Measurements from ENCODE around the gene ALG14. TPM values are rescaled to one million over a fixed set of nuclear protein-coding genes. Genes with fewer than 3 reads are reported as not detected.

The ALG14 gene
- polyA plus RNA-seq, 1 donor from 2014 or later: 2.6 TPM

DNA sequence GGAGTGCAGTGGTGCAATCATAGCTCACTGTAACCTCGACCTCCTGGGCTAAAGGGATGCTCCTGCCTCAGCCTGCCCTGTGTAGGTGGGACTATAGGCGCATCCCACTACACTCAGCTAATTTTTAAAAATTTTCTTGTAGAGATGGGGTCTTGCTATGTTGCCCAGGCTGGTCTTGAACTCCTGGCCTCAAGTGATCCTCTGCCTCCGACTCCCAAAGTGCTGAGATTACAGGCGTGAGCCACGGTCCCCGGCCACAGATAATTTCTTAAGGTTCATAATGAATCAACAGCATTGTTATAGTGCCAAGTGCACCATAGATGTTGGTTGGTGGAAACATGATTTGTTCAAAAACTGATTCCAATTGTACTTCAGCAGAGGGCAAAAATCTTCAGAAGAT is 103.6 kb downstream of the ALG14 start:
- H3K4me3 ChIP-seq (ENCODE audit: low read length): no peak overlapping the region
- no peaks in the 10 kb centered on the region for H3K9me3 ChIP-seq (ENCODE audit: low read length)
- no peak overlapping the region for H2AFZ ChIP-seq (ENCODE audit: low read depth, low read length)
- no peaks in the 10 kb centered on the region for H3K9me2 ChIP-seq (ENCODE audit: insufficient read depth, low read length)
- H3K27me3 ChIP-seq (ENCODE audit: insufficient read depth, low read depth, low read length): no peaks in the 10 kb centered on the region
- H3F3A ChIP-seq (ENCODE audit: insufficient read depth, low read length, poor library complexity, severe bottlenecking): no peaks in the 10 kb centered on the region
- H3K27ac ChIP-seq (ENCODE audit: low read length): no peak overlapping the region
- no peak for TF ChIP-seq RAD21 (conservative IDR thresholded peaks at IDR 0.05)
- no peak for TF ChIP-seq EP300 (conservative IDR thresholded peaks at IDR 0.05; ENCODE audit: poor library complexity, severe bottlenecking)
- TF ChIP-seq POLR2AphosphoS5 (IDR thresholded peaks at IDR 0.05): no peak
- TF ChIP-seq EZH2 (IDR thresholded peaks at IDR 0.05; ENCODE audit: borderline replicate concordance, insufficient read depth, low read length, poor library complexity, severe bottlenecking): no peak
- TF ChIP-seq SMC3 (conservative IDR thresholded peaks at IDR 0.05; ENCODE audit: poor library complexity): no peak
- no peak for TF ChIP-seq MXI1 (conservative IDR thresholded peaks at IDR 0.05; ENCODE audit: poor library complexity, severe bottlenecking)
- no peak for TF ChIP-seq TAF1 (IDR thresholded peaks at IDR 0.05; ENCODE audit: low read depth)
- TF ChIP-seq, protein P1, sequence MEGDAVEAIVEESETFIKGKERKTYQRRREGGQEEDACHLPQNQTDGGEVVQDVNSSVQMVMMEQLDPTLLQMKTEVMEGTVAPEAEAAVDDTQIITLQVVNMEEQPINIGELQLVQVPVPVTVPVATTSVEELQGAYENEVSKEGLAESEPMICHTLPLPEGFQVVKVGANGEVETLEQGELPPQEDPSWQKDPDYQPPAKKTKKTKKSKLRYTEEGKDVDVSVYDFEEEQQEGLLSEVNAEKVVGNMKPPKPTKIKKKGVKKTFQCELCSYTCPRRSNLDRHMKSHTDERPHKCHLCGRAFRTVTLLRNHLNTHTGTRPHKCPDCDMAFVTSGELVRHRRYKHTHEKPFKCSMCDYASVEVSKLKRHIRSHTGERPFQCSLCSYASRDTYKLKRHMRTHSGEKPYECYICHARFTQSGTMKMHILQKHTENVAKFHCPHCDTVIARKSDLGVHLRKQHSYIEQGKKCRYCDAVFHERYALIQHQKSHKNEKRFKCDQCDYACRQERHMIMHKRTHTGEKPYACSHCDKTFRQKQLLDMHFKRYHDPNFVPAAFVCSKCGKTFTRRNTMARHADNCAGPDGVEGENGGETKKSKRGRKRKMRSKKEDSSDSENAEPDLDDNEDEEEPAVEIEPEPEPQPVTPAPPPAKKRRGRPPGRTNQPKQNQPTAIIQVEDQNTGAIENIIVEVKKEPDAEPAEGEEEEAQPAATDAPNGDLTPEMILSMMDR (IDR thresholded peaks at IDR 0.05; ENCODE audit: poor library complexity, severe bottlenecking): no peak
- TF ChIP-seq, protein P2, sequence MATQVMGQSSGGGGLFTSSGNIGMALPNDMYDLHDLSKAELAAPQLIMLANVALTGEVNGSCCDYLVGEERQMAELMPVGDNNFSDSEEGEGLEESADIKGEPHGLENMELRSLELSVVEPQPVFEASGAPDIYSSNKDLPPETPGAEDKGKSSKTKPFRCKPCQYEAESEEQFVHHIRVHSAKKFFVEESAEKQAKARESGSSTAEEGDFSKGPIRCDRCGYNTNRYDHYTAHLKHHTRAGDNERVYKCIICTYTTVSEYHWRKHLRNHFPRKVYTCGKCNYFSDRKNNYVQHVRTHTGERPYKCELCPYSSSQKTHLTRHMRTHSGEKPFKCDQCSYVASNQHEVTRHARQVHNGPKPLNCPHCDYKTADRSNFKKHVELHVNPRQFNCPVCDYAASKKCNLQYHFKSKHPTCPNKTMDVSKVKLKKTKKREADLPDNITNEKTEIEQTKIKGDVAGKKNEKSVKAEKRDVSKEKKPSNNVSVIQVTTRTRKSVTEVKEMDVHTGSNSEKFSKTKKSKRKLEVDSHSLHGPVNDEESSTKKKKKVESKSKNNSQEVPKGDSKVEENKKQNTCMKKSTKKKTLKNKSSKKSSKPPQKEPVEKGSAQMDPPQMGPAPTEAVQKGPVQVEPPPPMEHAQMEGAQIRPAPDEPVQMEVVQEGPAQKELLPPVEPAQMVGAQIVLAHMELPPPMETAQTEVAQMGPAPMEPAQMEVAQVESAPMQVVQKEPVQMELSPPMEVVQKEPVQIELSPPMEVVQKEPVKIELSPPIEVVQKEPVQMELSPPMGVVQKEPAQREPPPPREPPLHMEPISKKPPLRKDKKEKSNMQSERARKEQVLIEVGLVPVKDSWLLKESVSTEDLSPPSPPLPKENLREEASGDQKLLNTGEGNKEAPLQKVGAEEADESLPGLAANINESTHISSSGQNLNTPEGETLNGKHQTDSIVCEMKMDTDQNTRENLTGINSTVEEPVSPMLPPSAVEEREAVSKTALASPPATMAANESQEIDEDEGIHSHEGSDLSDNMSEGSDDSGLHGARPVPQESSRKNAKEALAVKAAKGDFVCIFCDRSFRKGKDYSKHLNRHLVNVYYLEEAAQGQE (IDR thresholded peaks at IDR 0.05; ENCODE audit: borderline replicate concordance): no peak
- no peak overlapping the region for H3K9ac ChIP-seq (ENCODE audit: low read length)
- no peaks in the 10 kb centered on the region for H3K36me3 ChIP-seq (ENCODE audit: insufficient read depth, low read length)
- H3K79me2 ChIP-seq (replicated peaks; ENCODE audit: insufficient read depth, low read length): no peaks in the 10 kb centered on the region
- H3K4me2 ChIP-seq (ENCODE audit: low read length): no peak overlapping the region
- no peaks in the 10 kb centered on the region for H4K20me1 ChIP-seq (ENCODE audit: insufficient read depth)

DNA sequence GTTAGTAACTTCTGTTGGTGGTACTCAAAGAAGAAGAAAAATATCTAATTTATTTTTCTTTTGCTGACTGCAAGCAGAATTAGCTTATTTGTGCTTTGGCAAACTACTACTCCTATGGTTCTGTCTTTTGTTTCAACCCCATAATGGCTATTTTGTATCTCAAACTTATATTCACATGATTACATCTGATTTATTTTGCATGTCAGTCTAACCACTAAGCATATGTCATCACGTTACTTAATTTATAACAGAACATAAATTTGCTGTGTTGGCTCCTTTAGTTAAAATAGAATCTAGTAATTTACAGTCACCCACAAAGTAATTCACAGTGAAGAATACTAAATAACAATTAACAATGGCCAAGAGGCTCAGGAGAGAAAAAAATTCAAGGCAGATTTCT is 106.7 kb downstream of the ALG14 start:
- Histone ChIP-seq H3K27me3 (ENCODE audit: insufficient read depth, low read depth, low read length) (no peaks in the 10 kb centered on the region), H2AFZ (ENCODE audit: low read depth, low read length) (no peak overlapping the region), H3K9me2 (ENCODE audit: insufficient read depth, low read length) (no peaks in the 10 kb centered on the region), H3K36me3 (ENCODE audit: insufficient read depth, low read length) (no peaks in the 10 kb centered on the region), H3K27ac (ENCODE audit: low read length) (no peak overlapping the region), H3F3A (ENCODE audit: insufficient read depth, low read length, poor library complexity, severe bottlenecking) (no peaks in the 10 kb centered on the region), H3K4me2 (ENCODE audit: low read length) (no peak overlapping the region), H3K9ac (ENCODE audit: low read length) (no peak overlapping the region), H3K4me3 (ENCODE audit: low read length) (no peak overlapping the region), H4K20me1 (ENCODE audit: insufficient read depth) (no peaks in the 10 kb centered on the region), H3K79me2 (replicated peaks; ENCODE audit: insufficient read depth, low read length) (no peaks in the 10 kb centered on the region), H3K9me3 (ENCODE audit: low read length) (no peaks in the 10 kb centered on the region)
- TF ChIP-seq EZH2 (IDR thresholded peaks at IDR 0.05; ENCODE audit: borderline replicate concordance, insufficient read depth, low read length, poor library complexity, severe bottlenecking): no peak
- no peak for TF ChIP-seq SMC3 (conservative IDR thresholded peaks at IDR 0.05; ENCODE audit: poor library complexity)
- TF ChIP-seq, protein P1 (IDR thresholded peaks at IDR 0.05; ENCODE audit: poor library complexity, severe bottlenecking): no peak
- no peak for TF ChIP-seq MXI1 (conservative IDR thresholded peaks at IDR 0.05; ENCODE audit: poor library complexity, severe bottlenecking)
- no peak for TF ChIP-seq EP300 (conservative IDR thresholded peaks at IDR 0.05; ENCODE audit: poor library complexity, severe bottlenecking)
- TF ChIP-seq POLR2AphosphoS5 (IDR thresholded peaks at IDR 0.05): no peak
- TF ChIP-seq RAD21 (conservative IDR thresholded peaks at IDR 0.05): no peak
- TF ChIP-seq, protein P2 (IDR thresholded peaks at IDR 0.05; ENCODE audit: borderline replicate concordance): no peak

All from neural cell (in vitro differentiated cells).